Endodermal cell (in vitro differentiated cells): ENCODE data around the gene PLXNA2. TPM values are rescaled to one million over a fixed set of nuclear protein-coding genes. Genes with fewer than 3 reads are reported as not detected.

Source experiments
- DNase-seq: peaks from one replicate; pipeline ENCODE4 v3.0.0-alpha.2; 2017
- H3K27ac ChIP-seq: 2 replicates; pipeline ENCODE4 v1.5.1; 2013; ENCODE audit warnings: mild to moderate bottlenecking, low read depth, low read length, moderate library complexity
- H3K27me3 ChIP-seq: 2 replicates; pipeline ENCODE4 v1.6.1; 2013; ENCODE audit warnings: mild to moderate bottlenecking, low read length, moderate library complexity; ENCODE audit not compliant: insufficient read depth, control insufficient read depth, poor library complexity, severe bottlenecking
- H3K36me3 ChIP-seq: 2 replicates; pipeline ENCODE4 v1.7.0; 2013; ENCODE audit warnings: mild to moderate bottlenecking, low read length, moderate library complexity; ENCODE audit not compliant: control insufficient read depth, insufficient read depth
- H3K4me1 ChIP-seq: one replicate; pipeline ENCODE4 v1.7.0; 2013; ENCODE audit warnings: low read length; ENCODE audit not compliant: control insufficient read depth, insufficient read depth
- H3K4me3 ChIP-seq: 2 replicates; pipeline ENCODE4 v1.5.1; 2013; ENCODE audit warnings: mild to moderate bottlenecking, low read length, moderate library complexity
- H3K9ac ChIP-seq: 2 replicates; pipeline ENCODE4 v1.6.1; 2013; ENCODE audit warnings: mild to moderate bottlenecking, low read length, moderate library complexity; ENCODE audit not compliant: poor library complexity, severe bottlenecking; ENCODE audit errors: extremely low read depth
- H3K9me3 ChIP-seq: 2 replicates; pipeline ENCODE4 v1.6.1; 2013; ENCODE audit warnings: mild to moderate bottlenecking, low read length, moderate library complexity; ENCODE audit not compliant: control insufficient read depth
- H3K27ac Mint-ChIP-seq: 2 replicates; pipeline ENCODE4 v1.8.0; 2020; ENCODE audit warnings: mixed read lengths
- H3K27me3 Mint-ChIP-seq: 2 replicates; pipeline ENCODE4 v1.8.0; 2021; ENCODE audit warnings: mild to moderate bottlenecking, mixed read lengths; ENCODE audit not compliant: insufficient read depth
- H3K36me3 Mint-ChIP-seq: 2 replicates; pipeline ENCODE4 v1.8.0; 2020; ENCODE audit warnings: low read depth, mixed read lengths
- H3K4me1 Mint-ChIP-seq: 2 replicates; pipeline ENCODE4 v1.8.0; 2020; ENCODE audit warnings: mixed read lengths
- H3K4me3 Mint-ChIP-seq: 2 replicates; pipeline ENCODE4 v1.8.0; 2020; ENCODE audit warnings: mild to moderate bottlenecking, moderate library complexity, mixed read lengths
- H3K9me3 Mint-ChIP-seq: 2 replicates; pipeline ENCODE4 v1.8.0; 2020; ENCODE audit warnings: mild to moderate bottlenecking, mixed read lengths
- whole genome bisulfite sequencing, 2 experiments: methylation state at CpG; one replicate each; pipeline versions ENCODE4 v1.1.5 to v1.1.7; 2013; ENCODE audit warnings: missing lambda C conversion rate in 2 of 2, mixed read lengths in 1 of 2; ENCODE audit not compliant: insufficient coverage in 1 of 2, insufficient read length in 1 of 2; 5-methylcytosine and 5-hydroxymethylcytosine counted together
- total RNA-seq, 2 donors: library from RNA; stranded (reverse); fragmentation: NEBNext Ultra II Directional in 1 of 2; extraction: Animal tissue kit (Norgen Biotek cat#: 25700) in 1 of 2; gene quantifications; 2 replicates in 1 of 2; 3 replicates in 1 of 2; pipeline ENCODE4 v1.2.1, GENCODE V29; 2021
- TF ChIP-seq, protein P1 (sequence below): fragments of 200-600 bp; sonication (generic); conservative IDR thresholded peaks from 2 replicates; pipeline ENCODE4 v1.5.0; 2021; ENCODE audit warnings: antibody characterized with exemption, mild to moderate bottlenecking

Gene PLXNA2
- total RNA-seq, 2 donors from 2014 or later, result 61.2 to 86.1 TPM

DNA sequence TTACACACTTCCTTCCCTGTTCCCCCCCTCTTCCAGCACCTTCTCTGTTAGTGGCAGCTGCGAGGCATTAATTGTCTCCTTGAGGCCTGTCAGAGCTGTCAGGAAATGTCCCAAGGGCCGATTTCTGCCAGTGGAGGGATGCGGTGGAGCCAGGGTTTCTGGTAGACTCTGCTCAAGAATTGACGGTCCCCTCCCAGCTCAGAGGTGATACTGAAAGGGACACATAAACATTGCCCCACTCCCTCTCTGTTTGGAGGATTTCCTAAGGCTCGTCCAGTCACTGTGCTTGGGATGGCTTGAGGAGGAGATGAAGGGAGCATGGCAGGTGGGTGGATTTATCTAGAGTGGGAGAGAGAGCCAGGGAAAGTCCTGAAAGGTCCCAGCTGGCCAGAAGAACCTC, 271.8 kb downstream of the PLXNA2 start:
- no peak overlapping the region for H3K4me3 Mint-ChIP-seq
- H3K9ac ChIP-seq, result no peak overlapping the region
- H3K36me3 ChIP-seq, result no peaks in the 10 kb centered on the region
- TF ChIP-seq, protein P1, sequence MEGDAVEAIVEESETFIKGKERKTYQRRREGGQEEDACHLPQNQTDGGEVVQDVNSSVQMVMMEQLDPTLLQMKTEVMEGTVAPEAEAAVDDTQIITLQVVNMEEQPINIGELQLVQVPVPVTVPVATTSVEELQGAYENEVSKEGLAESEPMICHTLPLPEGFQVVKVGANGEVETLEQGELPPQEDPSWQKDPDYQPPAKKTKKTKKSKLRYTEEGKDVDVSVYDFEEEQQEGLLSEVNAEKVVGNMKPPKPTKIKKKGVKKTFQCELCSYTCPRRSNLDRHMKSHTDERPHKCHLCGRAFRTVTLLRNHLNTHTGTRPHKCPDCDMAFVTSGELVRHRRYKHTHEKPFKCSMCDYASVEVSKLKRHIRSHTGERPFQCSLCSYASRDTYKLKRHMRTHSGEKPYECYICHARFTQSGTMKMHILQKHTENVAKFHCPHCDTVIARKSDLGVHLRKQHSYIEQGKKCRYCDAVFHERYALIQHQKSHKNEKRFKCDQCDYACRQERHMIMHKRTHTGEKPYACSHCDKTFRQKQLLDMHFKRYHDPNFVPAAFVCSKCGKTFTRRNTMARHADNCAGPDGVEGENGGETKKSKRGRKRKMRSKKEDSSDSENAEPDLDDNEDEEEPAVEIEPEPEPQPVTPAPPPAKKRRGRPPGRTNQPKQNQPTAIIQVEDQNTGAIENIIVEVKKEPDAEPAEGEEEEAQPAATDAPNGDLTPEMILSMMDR, result no peak
- H3K27me3 Mint-ChIP-seq, result peaks cover 4% of the 10 kb centered on the region
- H3K4me1 Mint-ChIP-seq, result peaks cover 6% of the 10 kb centered on the region
- DNase-seq, result no peak
- 85 to 89% methylated on average over 3 to 5 of the region's 5 CpGs for WGBS, 2 experiments
- H3K27ac Mint-ChIP-seq, result no peak overlapping the region
- peaks cover 8% of the 10 kb centered on the region for H3K27me3 ChIP-seq
- no peaks in the 10 kb centered on the region for H3K9me3 ChIP-seq
- no peaks in the 10 kb centered on the region for H3K4me1 ChIP-seq
- H3K4me3 ChIP-seq, result no peak overlapping the region
- H3K36me3 Mint-ChIP-seq, result no peaks in the 10 kb centered on the region
- no peaks in the 10 kb centered on the region for H3K9me3 Mint-ChIP-seq
- peak overlapping the region; percentile 68 for H3K27ac ChIP-seq
